ENCODE results near the gene BAHCC1. TPM values are rescaled to one million over a fixed set of nuclear protein-coding genes. Genes with fewer than 3 reads are reported as not detected.

Gene BAHCC1
- total RNA-seq, 2 experiments from 2014 or later, result 0.40 to 0.65 TPM

DNA sequence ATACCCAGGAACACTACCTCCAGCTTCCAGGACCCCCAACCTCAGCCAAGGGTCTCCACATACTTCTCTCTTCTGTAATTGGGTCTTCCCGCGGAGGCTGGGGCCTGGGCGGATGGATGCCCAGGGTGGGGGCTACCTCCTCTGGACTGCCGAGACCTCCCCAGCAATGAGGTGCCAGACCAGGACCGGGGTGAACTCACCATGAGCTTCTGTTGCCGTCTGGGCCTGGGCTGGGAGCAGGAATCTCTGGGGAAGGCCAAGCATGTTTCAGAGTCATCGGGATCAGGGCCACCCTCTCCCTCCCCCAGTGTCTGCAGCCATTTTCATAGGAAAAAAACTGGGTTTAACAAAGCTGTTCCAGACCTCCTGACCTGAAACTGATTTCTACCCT, 10.3 kb upstream of the BAHCC1 start:
- H3K27me3 Mint-ChIP-seq, result peaks cover 36% of the 10 kb centered on the region
- ChIA-PET POLR2A (no interaction called here), CTCF (interaction anchor here (1.1 kb wide), 1 partner anchor 16 kb away, joined by 3 read pairs; no protein-coding TSS in a partner anchor)
- TF ChIP-seq, protein P1, sequence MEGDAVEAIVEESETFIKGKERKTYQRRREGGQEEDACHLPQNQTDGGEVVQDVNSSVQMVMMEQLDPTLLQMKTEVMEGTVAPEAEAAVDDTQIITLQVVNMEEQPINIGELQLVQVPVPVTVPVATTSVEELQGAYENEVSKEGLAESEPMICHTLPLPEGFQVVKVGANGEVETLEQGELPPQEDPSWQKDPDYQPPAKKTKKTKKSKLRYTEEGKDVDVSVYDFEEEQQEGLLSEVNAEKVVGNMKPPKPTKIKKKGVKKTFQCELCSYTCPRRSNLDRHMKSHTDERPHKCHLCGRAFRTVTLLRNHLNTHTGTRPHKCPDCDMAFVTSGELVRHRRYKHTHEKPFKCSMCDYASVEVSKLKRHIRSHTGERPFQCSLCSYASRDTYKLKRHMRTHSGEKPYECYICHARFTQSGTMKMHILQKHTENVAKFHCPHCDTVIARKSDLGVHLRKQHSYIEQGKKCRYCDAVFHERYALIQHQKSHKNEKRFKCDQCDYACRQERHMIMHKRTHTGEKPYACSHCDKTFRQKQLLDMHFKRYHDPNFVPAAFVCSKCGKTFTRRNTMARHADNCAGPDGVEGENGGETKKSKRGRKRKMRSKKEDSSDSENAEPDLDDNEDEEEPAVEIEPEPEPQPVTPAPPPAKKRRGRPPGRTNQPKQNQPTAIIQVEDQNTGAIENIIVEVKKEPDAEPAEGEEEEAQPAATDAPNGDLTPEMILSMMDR (IDR thresholded peaks at IDR 0.05), result no peak
- H3K27ac Mint-ChIP-seq, result no peak overlapping the region
- no peak for DNase-seq
- no peak overlapping the region for H3K4me3 Mint-ChIP-seq
- H3K9me3 Mint-ChIP-seq, result no peaks in the 10 kb centered on the region
- H3K36me3 Mint-ChIP-seq (ENCODE audit: low read depth), result no peaks in the 10 kb centered on the region
- no peak for ATAC-seq
- intact Hi-C loops (cut with micrococcal nuclease), result no loop called here
- peaks cover 2% of the 10 kb centered on the region for H3K4me1 Mint-ChIP-seq (ENCODE audit: low read depth)

DNA sequence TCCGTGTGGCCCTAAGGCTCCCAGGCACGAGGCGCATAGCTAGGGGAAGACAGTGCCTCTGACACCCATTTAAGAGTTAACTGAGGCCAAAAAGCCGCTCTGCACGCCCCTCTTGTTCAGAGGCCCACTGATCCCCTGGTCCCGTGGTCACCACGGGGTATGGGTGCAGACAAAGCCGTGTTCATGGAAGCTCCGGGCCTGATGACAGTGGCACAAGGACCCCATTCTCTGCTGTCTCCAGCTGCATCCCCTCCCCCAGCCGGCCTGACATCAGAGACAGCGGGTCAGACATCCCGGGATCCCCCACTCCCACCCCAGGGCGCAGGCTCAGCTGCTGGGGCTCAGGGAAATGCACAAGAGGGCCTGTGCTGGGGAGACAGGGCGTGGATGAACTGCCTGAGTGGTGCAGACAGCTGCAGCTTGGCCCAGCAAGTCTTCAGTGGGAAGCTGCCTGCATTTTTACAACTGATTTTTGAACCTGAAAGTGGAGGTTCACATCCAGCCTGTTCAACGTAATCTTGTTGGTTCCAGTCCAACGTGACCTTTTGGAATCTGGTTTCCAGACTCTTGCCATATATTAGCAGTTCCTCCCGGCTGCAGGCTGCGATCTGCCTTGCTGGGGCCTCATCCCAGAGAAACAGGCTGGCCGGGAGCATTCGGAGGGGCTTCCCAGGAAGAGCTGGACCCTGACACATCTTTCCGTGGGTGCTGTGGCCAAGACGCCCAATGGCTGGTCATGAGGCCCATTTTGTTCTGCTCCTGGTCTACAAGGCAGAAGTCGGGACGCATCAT, 9.7 kb upstream of the BAHCC1 start:
- TF ChIP-seq, protein P1 (IDR thresholded peaks at IDR 0.05), result no peak
- Mint-ChIP-seq H3K4me1 (ENCODE audit: low read depth) (peaks cover 2% of the 10 kb centered on the region), H3K36me3 (ENCODE audit: low read depth) (no peaks in the 10 kb centered on the region), H3K9me3 (no peaks in the 10 kb centered on the region), H3K4me3 (peak overlapping the region; percentile 5), H3K27me3 (peaks cover 40% of the 10 kb centered on the region), H3K27ac (no peak overlapping the region)
- no peak for ATAC-seq
- CTCF ChIA-PET, result interaction anchor here (1.1 kb wide), 1 partner anchor 16 kb away, joined by 3 read pairs; no protein-coding TSS in a partner anchor
- no peak for DNase-seq
- POLR2A ChIA-PET, result interaction anchor here (1.1 kb wide), 1 partner anchor 55 kb away, joined by 3 read pairs; no protein-coding TSS in a partner anchor
- intact Hi-C loops (cut with micrococcal nuclease), result no loop called here

DNA sequence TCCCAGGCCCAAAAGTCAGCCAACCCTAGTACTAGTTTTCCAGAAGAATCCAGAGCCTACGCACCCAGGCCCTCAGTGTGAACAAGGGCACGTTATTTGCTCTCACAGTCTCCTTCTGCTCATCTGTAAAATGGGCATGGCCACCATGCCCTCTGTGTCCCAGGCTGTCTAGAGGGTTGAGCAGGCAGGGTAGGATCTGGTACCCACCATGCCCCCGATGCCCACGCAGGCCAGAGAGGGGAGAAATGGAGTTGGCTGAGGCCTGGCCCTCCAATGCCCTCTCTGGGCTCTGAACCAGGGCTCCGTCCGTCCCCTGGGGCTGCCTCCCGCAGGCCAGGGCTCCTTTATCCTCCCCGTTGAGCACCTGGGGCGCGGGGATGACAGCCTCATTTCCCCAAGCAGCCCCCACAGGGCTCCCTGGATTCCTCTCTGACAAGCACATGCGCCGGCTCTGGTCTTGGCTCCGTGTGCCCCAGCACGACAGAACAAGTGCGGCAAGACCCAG, 9.1 kb upstream of the BAHCC1 start:
- H3K4me3 Mint-ChIP-seq, result peak overlapping the region; percentile 27
- POLR2A ChIA-PET, result interaction anchor here (1.1 kb wide), 1 partner anchor 55 kb away, joined by 3 read pairs; no protein-coding TSS in a partner anchor
- peaks cover 42% of the 10 kb centered on the region for H3K27me3 Mint-ChIP-seq
- ATAC-seq (peak; percentile 4), DNase-seq (no peak)
- H3K27ac Mint-ChIP-seq, result no peak overlapping the region
- peaks cover 2% of the 10 kb centered on the region for H3K4me1 Mint-ChIP-seq (ENCODE audit: low read depth)
- H3K36me3 Mint-ChIP-seq (ENCODE audit: low read depth), result no peaks in the 10 kb centered on the region
- TF ChIP-seq, protein P1 (IDR thresholded peaks at IDR 0.05), result no peak
- H3K9me3 Mint-ChIP-seq, result no peaks in the 10 kb centered on the region
- intact Hi-C loops (cut with micrococcal nuclease), result no loop called here
- CTCF ChIA-PET, result no interaction called here

DNA sequence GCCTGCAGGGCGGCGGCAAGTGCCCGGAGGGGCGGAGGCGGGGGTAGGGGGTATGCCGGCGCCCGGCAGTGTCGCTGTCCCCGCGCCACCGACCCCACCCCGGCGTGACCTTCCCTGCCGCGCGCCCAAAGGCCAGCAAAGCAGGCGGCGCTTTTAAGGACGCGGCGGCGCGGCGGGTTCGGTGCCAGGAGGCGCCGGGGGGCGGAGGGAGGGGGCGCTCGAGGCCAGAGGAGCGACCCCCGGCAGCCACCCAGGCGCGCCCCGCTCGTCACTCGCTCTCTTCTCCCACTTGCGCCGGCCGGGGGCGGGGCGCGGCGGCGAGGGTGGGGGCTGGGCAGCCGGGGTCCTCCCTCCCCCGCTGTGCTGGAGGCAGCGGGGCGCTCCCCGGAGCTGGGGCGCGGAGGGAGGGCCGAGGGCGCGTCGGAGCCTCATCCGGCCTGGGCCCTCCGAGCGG, 8.6 kb upstream of the BAHCC1 start:
- Mint-ChIP-seq H3K36me3 (ENCODE audit: low read depth) (no peaks in the 10 kb centered on the region), H3K4me1 (ENCODE audit: low read depth) (peaks cover 2% of the 10 kb centered on the region), H3K27me3 (peaks cover 44% of the 10 kb centered on the region), H3K4me3 (peak overlapping the region; percentile 27), H3K9me3 (no peaks in the 10 kb centered on the region), H3K27ac (no peak overlapping the region)
- intact Hi-C loops (cut with micrococcal nuclease), result no loop called here
- CTCF ChIA-PET, result no interaction called here
- POLR2A ChIA-PET, result no interaction called here
- TF ChIP-seq, protein P1 (IDR thresholded peaks at IDR 0.05), result no peak
- peak; percentile 80 for ATAC-seq
- peak; percentile 43 for DNase-seq
